HG03139 (cell line): Measurements from ENCODE around the gene GOLGA2.
"Not testable (repeated sequence)": the region's sequence is repeated elsewhere in the genome, so short reads cannot be mapped to it uniquely, and the experiment has no call there.

Experiments
- ATAC-seq: cut with Tn5 transposase; IDR thresholded peaks from one replicate; pipeline ENCODE4 v1.9.1; 2021; ENCODE audit not compliant: unreplicated experiment

The GOLGA2 gene

DNA sequence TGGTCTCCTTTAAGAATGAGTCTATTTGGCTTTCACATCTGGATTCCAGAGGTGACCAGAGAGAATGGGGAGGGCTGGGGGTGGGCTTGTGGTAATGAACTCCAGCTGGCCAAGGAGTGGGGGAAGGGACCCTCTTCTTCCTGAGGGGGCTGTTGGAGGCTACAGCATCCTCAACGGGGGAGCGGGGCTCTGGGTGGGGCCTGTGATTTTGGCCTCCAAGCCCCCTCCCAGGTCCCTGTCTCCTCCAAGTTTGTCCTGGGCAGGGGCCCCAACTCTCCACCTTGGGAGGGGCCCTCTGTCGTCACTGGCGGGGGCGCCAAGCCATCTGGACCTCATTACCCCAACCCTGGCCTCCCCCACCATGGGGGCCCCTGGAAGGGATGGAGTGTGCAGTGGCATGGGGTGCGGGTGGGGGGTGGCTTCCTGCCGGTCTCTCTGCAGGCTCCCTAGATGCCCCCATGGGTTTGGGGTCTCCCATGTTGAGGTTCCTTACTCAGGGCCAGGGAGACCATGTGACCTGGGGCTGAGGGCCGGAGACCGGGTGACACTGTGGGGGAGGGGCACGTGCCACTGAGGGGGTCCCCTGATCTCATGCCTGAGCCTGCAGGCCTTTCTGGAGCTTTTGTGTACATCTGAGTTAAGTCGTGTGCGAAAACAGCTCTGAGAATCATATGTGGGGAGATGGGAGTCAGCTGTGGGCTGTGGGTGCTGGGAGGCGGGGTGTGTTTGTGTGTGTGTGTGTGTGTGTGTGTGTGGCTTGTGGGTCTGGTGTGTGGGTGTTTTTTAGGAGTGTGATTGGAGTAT is 32.4 kb downstream of the GOLGA2 start:
- ATAC-seq = no peak

DNA sequence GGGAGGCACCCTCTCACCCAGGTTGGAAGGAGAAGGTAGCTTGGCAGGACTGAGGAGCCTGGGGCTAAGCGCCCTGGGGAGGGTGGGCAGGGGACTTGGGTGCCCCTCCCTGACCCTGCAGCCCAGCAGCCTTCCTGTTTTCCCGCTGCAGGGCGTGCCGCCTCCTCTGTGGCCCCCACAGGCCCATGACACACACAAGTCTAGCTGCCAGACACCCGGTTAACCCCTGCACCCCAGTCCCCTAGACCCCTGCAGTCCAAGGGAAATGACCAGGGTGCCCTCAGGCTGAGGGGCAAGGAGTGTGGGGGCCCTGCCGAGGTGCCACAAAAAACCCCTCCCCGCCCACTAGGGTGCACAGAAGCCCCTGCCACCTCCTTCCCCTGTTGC is 33.0 kb downstream of the GOLGA2 start:
- no peak for ATAC-seq

DNA sequence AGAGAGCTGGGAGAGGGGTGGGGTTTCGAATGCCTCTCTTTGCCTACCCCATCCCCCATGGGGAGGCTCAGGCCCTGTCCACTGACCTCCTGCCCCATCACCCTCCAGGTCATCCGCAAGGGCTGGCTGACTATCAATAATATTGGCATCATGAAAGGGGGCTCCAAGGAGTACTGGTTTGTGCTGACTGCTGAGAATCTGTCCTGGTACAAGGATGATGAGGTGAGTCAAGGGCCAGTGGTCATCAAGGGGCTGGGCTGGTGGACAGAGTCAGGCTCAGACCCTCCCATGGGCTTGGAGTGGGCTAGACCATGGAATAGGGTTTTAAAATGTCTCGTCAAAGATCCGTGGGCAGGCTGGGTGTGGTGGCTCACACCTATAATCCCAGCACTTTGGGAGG is 33.7 kb downstream of the GOLGA2 start:
- ATAC-seq = no peak

DNA sequence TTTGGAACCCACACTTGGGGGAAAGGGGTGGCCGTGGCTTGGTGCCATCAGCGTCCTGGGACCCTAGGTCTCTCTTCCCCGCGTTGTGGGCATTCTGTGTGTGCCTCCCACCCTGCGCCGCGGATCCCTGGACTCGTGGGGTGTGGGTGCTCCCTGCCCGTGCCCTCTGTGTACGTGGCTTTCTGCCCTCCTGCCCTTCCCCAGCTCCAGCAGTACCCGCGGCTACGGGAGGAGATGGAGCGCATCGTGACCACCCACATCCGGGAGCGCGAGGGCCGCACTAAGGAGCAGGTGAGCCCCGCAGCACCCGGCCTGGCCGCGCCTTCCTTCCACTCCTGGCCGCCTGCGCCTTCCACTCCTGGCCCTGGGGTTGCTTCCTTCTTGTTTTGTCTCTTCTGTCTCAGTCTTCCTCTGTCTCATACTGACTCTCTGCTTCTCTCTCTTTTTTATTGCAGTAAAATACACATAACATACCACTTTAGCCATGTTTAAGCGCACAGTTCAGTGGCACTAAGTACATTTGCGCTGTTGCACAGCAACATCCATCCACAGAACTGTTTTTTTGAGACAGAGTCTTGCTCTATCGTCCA is 41.9 kb downstream of the GOLGA2 start:
- ATAC-seq = no peak

DNA sequence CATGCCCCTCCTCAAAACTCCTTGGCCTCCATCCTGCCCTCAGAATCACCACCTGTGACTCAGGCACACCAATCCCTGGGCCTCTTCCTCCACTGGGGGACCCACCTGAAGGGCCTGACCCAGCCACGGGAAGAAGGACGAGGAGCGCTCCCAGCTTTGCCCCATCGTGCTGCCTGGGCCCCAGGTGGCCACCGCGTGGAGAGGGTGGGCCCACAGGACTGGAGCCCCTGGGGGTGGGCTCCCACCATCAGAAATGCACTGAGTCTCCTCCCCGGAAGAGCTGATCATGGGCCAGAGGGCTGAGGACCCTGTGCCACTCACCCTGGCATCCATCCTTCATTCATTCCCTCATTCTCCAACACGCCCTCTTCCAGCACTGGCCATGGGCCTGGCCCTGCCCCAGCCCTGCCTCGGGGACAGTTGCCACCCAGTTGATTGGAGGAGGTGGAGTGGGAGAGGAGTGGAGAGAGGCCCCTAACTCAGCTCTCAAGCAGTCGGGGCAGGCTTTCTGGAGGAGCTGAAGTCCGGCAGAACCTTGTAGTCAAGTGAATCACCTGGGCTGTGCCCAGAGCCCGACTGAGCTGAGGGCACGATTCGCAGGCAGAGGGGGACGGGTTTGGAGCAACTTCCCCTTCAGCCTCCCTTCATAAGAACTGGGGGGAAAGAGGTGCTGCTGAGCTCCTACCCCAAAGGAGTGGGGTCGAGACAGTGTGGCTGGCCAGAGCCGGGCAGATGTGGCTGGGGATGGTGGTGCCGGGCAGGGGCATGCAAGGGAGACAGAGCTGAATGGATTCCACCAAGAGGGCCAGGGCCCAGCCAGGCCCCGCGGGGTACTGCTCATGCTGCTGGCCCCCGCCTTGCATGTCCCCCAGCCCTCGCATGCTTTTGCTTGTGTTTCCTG is 43.0 kb downstream of the GOLGA2 start:
- no peak for ATAC-seq

DNA sequence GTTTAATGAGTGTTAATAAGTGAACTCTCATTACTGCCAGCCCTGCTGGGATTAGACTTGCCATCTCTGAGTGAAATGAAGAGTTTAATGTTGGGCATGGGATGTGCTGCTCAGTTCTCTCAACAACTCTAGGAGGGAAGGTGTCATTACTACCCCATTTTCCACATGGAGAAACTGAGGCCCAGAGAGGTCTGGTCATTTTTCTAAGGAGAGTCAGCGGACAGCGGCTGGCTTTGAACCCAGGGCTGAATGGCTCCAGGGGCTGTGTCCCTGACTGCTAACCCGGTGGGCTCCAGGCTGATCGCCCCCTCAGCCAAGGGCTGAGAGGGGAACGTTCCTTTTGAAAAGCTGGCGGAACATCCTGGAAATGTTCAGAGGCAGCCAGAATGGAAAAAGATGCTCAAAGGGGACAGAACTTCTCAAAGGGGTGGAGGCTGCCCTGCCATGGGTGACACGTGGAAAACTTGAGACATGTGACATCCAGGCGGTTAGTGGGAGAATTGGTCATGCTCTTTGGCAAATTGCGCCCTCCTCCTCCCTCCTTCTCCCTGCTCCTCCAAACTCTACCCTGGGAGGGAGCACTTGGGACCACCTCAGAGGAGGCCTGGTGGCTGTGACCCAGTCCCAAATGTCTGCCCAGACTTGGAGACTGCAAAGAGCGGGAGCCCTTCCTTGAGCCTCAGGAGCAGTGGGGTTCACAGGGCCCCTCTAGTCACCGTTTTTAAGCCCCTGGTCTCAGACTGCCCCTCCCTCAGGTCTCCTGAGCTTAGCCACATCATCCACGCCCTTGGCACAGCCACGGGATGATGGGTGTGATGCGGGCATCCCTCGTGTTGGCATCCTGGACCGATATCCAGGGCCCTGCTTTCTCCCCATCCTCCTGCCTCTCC is 43.9 kb downstream of the GOLGA2 start:
- no peak for ATAC-seq

DNA sequence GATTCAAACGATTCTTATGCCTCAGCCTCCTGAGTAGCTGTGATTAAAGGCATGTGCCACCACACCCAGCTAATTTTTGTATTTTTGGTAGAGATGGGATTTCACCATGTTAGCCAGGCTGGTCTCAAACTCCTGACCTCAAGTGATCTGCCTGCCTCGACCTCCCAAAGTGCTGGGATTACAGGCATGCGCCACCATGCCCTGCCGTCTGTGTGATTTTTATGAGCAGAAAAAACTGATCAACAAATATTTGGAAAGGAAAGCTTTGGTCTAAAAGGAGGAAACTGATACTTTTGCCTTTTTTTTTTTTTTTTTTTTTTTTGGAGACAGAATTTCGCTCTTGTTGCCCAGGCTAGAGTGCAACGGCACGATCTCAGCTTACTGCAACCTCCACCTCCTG is 44.9 kb downstream of the GOLGA2 start:
- not testable (repeated sequence) for ATAC-seq

DNA sequence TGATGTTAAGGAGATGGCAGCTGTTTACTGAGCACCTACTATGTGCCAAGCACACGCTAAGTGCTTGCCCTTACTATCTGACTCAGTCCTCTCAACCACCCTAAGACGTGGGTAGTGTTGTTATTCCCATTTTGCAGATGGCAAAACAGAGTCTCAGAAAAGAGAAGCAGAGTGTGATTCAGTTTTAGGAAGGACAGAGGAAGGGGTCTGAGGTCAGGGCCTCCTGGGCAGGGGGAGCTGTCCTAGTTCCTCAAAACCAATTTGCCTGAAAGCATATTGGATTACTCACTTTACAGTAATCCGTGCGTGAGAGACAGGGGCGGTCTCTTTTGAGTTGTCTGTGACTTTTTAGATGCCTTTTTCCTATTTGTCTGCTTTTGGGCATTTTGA is 49.4 kb downstream of the GOLGA2 start:
- ATAC-seq = no peak

DNA sequence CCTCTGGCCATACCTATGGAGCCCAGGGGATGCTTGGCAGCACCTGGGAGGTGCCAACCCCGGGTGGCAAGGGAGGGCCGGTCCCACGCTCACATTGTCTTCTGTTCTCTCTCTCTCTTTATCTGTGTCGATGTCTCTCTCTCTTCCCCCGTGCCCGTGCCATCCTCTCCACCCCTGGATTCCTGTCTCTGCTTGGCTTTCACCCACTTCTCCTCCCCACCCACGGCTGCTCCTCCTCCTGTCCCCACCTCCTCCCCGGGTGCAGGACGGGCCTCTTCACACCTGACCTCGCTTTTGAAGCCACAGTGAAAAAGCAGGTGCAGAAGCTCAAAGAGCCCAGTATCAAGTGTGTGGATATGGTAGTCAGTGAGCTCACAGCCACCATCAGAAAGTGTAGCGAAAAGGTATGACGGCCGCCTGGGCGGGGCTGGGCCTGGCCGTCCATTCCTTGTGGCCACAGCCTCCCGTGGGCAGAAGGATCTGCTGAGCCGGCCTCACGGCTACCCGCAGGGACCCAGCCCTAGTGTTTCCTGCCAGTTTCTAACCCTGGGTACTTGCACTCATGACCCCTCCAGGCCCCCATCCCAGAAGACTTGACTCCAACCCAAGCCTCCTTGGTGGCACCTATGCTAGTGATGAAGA is 49.9 kb downstream of the GOLGA2 start:
- no peak for ATAC-seq

DNA sequence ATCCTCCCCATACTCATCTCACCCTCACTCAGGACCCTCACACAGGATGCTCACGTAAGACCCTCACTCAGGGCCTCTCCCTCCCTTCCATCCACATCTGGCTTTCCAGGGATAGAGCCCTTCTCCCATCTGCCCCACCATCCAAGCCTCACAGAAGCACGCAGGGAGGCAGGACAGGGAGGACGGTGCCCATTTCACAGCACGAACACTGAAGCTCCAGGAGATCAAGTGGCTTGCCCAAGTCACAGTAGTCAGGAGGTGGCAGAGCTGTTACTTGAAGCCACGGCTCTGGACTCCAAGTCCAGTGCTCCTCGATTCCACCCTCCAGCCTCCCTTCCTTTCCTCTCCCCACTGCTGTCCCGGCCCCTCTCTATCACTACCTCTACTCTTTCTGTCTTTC is 50.9 kb downstream of the GOLGA2 start:
- no peak for ATAC-seq

DNA sequence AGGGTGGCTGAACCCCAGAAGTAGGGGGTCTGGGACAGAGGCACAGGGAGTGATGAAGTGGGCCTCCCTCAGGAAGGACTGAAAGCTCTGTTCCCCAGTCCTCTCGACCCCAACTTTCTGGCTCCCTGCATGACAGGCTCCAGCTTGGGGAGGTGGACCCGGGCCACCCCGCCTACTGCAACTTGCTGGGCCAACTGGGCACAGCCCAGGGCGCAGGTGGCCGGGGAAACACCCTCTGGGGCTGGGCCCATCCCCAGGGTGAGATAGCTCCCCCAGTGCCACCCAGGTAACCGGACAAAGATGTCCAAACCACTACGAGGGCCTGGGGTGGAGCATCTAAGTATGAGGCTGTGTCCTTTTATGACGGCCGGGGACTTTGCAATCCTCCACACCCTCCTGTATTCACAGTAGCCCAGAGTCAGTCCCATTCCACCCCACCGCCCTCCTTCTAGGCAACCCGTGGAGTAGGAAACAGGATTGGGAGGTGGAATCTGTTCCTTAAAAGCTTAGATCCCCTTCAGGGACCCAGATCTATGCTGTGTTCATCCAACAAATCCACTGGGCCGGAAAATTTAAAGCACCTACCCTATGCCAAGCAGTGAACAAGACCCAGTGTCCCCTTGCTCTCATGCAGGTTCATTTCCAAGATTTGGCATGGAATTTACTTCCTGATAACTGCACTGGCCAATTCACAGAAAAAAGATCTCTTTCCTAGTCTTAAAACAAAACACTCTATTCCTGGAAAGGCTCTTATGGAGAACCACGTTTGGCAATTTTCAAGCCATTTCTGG is 52.7 kb downstream of the GOLGA2 start:
- no peak for ATAC-seq

DNA sequence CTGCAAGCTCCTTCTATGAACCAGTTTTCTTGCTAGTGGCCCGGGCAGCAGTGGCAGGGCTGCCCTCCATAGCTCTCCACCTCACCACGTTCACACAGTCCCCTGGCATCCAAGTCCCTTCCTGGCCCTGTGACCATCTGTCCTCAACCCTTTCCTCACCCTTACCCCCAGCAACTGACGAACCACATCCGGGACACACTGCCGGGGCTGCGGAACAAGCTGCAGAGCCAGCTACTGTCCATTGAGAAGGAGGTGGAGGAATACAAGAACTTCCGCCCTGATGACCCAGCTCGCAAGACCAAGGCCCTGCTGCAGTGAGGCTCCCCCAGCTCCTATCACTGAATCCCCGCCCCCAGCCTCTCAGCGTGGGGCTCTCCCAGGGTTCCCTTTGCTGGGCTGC is 53.8 kb downstream of the GOLGA2 start:
- no peak for ATAC-seq

DNA sequence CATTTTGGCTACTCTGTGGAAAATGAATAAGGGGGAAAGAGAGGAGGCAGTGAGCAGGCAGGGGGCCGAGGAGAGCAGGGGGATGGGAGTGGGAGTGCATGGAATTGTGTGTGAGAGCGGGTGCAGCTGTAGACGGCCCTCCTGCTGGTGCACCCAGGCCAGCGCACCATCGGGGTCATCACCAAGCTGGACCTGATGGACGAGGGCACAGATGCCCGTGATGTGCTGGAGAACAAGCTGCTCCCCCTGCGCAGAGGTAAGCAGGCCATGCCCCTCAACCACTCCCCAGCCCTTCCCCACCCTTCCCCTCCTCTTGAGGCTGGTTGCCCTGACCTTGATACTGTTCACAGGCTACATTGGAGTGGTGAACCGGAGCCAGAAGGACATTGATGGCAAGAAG is 56.0 kb downstream of the GOLGA2 start:
- no peak for ATAC-seq

DNA sequence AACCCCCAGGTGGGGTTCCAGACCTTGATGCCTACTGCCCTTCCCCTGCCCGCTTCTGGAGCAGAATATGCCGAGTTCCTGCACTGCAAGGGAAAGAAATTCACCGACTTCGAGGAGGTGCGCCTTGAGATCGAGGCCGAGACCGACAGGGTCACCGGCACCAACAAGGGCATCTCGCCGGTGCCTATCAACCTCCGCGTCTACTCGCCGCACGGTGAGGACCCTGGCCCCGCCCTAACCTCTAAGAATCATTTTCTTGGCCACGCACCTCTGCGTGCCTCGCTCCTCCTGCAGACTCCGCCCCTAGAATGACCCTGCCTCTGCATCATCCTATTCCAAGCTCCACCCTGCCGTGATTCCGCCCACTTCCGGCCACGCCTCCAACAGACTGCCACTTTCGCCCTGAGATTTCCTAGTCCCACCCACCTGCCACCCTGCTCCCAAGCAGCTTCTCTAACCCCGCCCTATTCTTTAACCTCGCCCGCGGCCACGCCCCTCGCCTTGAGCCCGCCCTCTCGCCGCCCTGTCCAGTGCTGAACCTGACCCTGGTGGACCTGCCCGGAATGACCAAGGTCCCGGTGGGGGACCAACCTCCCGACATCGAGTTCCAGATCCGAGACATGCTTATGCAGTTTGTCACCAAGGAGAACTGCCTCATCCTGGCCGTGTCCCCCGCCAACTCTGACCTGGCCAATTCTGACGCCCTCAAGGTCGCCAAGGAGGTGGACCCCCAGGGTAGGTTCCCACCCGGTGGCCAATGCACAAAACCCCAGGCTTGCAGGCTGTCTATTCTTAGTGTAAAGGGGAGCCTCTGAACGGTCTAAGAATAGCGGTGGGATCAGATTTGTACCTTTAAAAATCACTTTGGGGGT is 57.1 kb downstream of the GOLGA2 start:
- ATAC-seq = peak; percentile 68

DNA sequence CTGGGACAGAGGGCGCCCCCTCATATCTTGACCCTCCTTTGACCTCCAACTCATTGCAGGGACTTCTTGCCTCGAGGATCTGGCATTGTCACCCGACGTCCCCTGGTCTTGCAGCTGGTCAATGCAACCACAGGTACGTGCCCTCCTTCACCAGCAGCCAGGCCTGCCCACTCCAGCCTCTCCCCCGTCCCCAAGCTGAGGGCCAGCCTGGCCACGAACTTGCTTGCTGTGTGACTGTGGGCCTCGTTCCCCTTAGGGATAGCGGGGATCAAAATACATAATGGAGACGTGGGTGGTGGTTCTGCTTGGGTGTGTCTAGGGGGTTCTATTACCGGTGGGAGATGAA is 57.7 kb downstream of the GOLGA2 start:
- no peak for ATAC-seq

DNA sequence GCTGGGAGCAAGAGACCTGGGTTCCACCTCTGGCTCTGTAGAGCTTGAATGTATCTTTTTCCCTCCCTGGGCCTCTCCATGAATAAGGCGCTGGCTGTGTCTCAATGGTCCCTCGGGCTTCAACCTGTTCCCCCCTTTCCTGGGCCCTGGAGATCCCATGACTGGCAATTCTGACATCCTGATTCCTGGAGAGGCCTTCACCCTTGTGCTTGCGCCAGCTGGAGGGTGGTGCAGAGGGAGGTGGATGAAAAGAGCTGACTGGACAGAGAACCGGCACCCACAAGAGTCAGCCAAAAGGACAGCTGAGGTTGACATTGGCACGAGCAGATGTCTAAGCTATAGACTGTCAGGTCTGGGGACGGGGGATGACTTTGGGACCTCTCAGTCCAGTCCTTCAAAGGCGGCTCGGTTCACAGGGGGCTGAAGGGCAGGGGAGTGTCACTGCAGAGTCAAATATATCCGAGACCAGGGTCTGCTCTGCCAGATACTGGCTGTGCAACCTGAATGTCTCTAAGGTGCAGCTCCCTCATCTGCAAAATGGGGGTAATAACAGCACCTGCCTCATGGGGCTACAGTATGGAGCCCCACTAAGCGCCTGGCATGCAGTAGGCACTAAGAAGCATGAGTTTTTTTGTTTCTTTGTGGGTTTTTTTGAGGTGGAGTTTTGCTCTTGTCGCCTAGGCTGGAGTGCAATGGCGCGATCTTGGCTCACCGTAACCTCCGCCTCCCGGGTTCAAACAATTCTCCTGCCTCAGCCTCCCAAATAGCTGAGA is 58.8 kb downstream of the GOLGA2 start:
- no peak for ATAC-seq

DNA sequence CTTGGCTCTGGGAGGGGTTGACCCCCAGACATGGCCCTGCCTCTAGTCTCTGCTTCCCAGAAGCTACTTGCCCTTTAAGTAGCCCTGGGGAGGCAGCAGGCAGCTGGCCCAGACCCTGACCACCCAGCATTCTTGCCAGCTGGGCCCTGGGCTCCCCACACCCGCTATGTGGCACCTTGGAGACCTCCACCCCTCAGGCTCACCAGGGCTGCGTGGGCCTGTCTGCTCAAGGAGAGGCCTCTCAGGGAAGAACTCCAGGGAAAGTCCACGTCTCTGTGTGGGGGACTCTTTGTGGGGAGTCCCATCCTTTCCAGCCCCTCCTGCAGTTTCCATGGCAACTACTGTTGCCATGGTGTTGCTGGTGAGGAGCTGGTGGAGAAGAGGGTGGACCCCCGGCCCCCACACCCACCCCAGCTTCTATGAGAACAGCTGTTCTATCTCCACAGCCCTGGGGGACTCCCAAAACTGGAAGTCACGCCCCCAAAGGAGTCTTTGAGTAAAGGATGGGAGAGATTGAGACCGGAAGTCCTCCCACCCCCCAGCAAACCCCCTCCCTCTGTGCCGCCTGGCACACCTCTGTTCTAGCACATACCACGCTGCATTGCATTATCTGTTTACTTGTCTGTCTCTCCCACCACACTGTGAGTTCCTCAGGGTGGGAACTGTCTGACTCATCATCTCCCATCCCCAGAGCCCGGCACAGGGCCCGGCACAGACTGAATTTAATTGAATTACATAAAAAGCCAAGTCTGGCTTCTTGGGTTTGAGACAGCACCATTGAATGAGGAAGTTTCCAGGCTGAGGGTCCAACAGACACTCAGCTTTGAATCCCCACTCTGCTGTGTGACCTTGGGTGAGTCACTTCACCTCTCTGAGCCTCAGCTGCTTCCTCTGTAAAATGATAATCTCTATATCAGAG is 60.1 kb downstream of the GOLGA2 start:
- no peak for ATAC-seq
